T47D (cell line): ENCODE results near the gene UTP20.
"Not testable (repeated sequence)": the region's sequence is repeated elsewhere in the genome, so short reads cannot be mapped to it uniquely, and the experiment has no call there.

Source experiments
- DNase-seq, 2 experiments: peaks; one replicate each; pipeline versions ENCODE4 v3.0.0 to v3.0.0-alpha.2; 2011 to 2012; ENCODE audit warnings: low read depth in 1 of 2, low spot score in 1 of 2
- JUND ChIP-seq: IDR thresholded peaks from 2 replicates; pipeline ENCODE4 v1.6.1; 2012; ENCODE audit warnings: low read depth
- in situ Hi-C: cut with HindIII; loops from 2 replicates; pipeline ENCODE4 v1.10.0; 2016; ENCODE audit warnings: low sequenced_read_pairs, low pct_unique_long_range_greater_than_20kb

The UTP20 gene

GRCh38 chr12:101336437-101336836, 56.5 kb downstream of the UTP20 start:
- in situ Hi-C loops, result no loop called here
- no peak for DNase-seq
- TF ChIP-seq JUND, result no peak

- in situ Hi-C loops, result no loop called here
- DNase-seq, result no peak
- no peak for TF ChIP-seq JUND
These were observed 58.2 kb downstream of the UTP20 start for GRCh38 chr12:101338087-101338486.

GRCh38 chr12:101343893-101344292, 64.0 kb downstream of the UTP20 start:
- TF ChIP-seq JUND, result no peak
- in situ Hi-C loops, result no loop called here
- DNase-seq, result no peak

- no peak for DNase-seq
- no peak for TF ChIP-seq JUND
- in situ Hi-C loops, result no loop called here
These were observed 71.8 kb downstream of the UTP20 start for GRCh38 chr12:101351682-101352081.

- DNase-seq, result no peak
- no peak for TF ChIP-seq JUND
- in situ Hi-C loops, result no loop called here
These were observed 76.9 kb downstream of the UTP20 start for GRCh38 chr12:101356794-101357193.

GRCh38 chr12:101361455-101361854, 81.5 kb downstream of the UTP20 start:
- no peak for TF ChIP-seq JUND
- no peak for DNase-seq
- in situ Hi-C loops, result no loop called here

GRCh38 chr12:101368016-101368415, 88.1 kb downstream of the UTP20 start:
- in situ Hi-C loops, result no loop called here
- DNase-seq, result no peak
- no peak for TF ChIP-seq JUND

GRCh38 chr12:101372431-101372830, 92.5 kb downstream of the UTP20 start:
- no peak for TF ChIP-seq JUND
- in situ Hi-C loops, result no loop called here
- DNase-seq, result no peak

GRCh38 chr12:101375573-101375972, 95.7 kb downstream of the UTP20 start:
- DNase-seq, result no peak
- TF ChIP-seq JUND, result no peak
- in situ Hi-C loops, result no loop called here

- no peak for DNase-seq
- no peak for TF ChIP-seq JUND
- in situ Hi-C loops, result no loop called here
These were observed 99.2 kb downstream of the UTP20 start for GRCh38 chr12:101379149-101379548.

GRCh38 chr12:101391181-101391580, 111.3 kb downstream of the UTP20 start:
- in situ Hi-C loops, DNase-seq: not testable (repeated sequence)

- no peak for DNase-seq
- no peak for TF ChIP-seq JUND
- in situ Hi-C loops, result no loop called here
These were observed 127.1 kb downstream of the UTP20 start for GRCh38 chr12:101407049-101407435.

- in situ Hi-C loops, result no loop called here
- TF ChIP-seq JUND, result no peak
- DNase-seq, result peak; percentile 91 to 94
These were observed 127.8 kb downstream of the UTP20 start, which contains the start of gene ARL1 for GRCh38 chr12:101407436-101408345. Gene ARL1, minus strand, starts transcription at chr12:101407772. Its CDS starts 127 bp downstream, at chr12:101407645.

- DNase-seq, in situ Hi-C loops: not testable (repeated sequence)
These were observed 130.3 kb downstream of the UTP20 start for GRCh38 chr12:101410169-101410568.
